ENCODE measurements around the gene PDSS2. TPM values are rescaled to one million over a fixed set of nuclear protein-coding genes. Genes with fewer than 3 reads are reported as not detected.
"Not testable (repeated sequence)": the region's sequence is repeated elsewhere in the genome, so short reads cannot be mapped to it uniquely, and the experiment has no call there.

PDSS2 gene
- total RNA-seq, 1 donor from 2014 or later: 19.7 TPM

DNA sequence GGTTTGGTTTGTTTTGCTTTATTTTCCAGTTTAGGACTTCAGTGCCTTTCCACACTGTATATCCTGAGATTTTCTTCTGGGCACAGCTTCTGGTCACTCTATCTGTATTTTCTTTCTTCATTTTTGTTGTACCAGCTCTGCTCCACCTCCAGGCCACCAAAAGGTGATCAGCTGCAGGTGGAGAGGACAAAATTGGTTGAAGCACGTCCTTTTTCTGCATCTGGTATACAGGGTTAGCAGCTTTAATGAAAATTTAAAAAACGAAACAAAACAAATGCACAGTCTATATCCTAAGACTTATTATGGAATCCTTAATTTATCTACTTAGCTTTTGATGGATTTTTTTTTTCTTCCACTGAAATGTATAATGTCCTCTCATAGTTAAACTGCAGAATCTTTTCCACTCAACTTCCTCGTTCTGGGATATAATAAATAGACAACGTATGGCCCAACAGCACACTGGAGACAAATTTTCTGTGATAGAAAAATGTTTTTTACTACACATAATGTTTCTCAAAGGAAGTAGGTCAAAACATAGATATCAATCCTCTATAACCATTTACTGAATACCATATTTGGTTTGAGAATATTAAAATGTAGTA lies 19.8 kb upstream of the PDSS2 start:
- Histone ChIP-seq H3K9me3 (replicated peaks) (no peaks in the 10 kb centered on the region), H3K4me1 (no peaks in the 10 kb centered on the region), H3K27ac (replicated peaks) (no peak overlapping the region), H3K4me3 (no peak overlapping the region), H3K27me3 (ENCODE audit: low read depth) (peaks cover 11% of the 10 kb centered on the region), H3K36me3 (no peaks in the 10 kb centered on the region)
- TF ChIP-seq, protein P1, sequence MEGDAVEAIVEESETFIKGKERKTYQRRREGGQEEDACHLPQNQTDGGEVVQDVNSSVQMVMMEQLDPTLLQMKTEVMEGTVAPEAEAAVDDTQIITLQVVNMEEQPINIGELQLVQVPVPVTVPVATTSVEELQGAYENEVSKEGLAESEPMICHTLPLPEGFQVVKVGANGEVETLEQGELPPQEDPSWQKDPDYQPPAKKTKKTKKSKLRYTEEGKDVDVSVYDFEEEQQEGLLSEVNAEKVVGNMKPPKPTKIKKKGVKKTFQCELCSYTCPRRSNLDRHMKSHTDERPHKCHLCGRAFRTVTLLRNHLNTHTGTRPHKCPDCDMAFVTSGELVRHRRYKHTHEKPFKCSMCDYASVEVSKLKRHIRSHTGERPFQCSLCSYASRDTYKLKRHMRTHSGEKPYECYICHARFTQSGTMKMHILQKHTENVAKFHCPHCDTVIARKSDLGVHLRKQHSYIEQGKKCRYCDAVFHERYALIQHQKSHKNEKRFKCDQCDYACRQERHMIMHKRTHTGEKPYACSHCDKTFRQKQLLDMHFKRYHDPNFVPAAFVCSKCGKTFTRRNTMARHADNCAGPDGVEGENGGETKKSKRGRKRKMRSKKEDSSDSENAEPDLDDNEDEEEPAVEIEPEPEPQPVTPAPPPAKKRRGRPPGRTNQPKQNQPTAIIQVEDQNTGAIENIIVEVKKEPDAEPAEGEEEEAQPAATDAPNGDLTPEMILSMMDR (IDR thresholded peaks at IDR 0.05; ENCODE audit: borderline replicate concordance): no peak
- DNase-seq: no peak
- intact Hi-C loops (cut with micrococcal nuclease): no loop called here

DNA sequence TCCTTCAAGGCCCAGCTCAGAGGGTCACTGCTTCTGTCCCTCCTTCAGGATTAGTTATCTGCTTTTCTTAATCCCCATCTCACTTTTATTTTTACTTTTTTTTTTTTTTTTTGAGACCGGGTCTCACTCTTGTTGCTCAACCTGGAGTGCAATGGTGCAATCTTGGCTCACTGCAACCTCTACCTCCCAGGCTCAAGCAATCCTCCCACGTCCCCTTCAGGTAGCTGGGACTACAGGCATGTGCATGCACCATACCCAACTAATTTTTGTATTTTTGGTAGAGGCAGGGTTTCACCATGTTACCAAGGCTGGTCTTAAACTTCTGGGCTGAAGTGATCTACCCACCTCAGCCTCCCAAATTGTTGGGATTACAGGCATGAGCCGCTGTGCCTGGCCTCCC lies 16.5 kb upstream of the PDSS2 start:
- H3K4me3 ChIP-seq; DNase-seq; H3K27ac ChIP-seq (replicated peaks); H3K36me3 ChIP-seq; intact Hi-C loops (cut with micrococcal nuclease); H3K27me3 ChIP-seq (ENCODE audit: low read depth); H3K4me1 ChIP-seq; H3K9me3 ChIP-seq (replicated peaks): not testable (repeated sequence)

DNA sequence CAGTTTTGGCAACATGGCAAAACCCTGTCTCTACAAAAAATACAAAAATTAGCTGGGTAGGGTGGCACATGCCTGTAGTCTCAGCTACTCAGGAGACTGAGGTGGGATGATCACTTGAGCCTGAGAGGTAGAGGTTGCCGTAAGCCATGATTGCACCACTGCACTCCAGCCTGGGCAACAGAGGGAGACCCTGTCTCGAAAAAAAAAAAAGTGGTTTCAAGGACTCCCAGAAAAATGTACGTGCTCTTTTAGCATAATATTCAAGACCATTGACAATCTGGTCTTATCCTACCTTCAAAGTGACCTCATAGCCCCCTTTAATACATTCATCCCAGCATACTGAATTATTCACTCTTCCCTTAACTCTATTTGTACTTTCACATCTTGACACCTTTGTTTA lies 16.0 kb upstream of the PDSS2 start:
- intact Hi-C loops (cut with micrococcal nuclease); DNase-seq; H3K4me3 ChIP-seq; H3K27ac ChIP-seq (replicated peaks); H3K27me3 ChIP-seq (ENCODE audit: low read depth); H3K9me3 ChIP-seq (replicated peaks); H3K4me1 ChIP-seq; H3K36me3 ChIP-seq: not testable (repeated sequence)

DNA sequence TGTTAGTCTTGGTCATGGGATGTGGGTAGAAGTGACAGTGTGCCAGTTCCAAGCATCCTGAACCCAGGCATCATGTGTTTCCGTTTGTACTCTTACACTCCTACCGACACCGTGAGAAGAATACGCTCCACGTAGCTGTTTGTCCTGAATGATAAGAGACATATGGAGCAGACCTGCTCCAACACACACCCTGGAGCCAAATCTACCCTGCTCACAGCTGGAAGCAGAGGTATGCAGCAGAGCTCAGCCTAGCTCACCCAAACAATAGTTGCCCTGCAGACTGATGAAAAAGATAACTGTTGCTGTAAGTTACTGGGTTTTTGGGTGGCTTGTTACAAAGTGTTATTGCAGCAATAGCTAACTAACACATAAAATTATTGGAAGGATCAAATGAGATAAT lies 14.3 kb upstream of the PDSS2 start:
- DNase-seq: no peak
- Histone ChIP-seq H3K27ac (replicated peaks) (no peak overlapping the region), H3K36me3 (no peaks in the 10 kb centered on the region), H3K4me3 (no peak overlapping the region), H3K4me1 (no peaks in the 10 kb centered on the region), H3K27me3 (ENCODE audit: low read depth) (peaks cover 3% of the 10 kb centered on the region), H3K9me3 (replicated peaks) (no peaks in the 10 kb centered on the region)
- intact Hi-C loops (cut with micrococcal nuclease): no loop called here
- TF ChIP-seq, protein P1 (IDR thresholded peaks at IDR 0.05; ENCODE audit: borderline replicate concordance): no peak

DNA sequence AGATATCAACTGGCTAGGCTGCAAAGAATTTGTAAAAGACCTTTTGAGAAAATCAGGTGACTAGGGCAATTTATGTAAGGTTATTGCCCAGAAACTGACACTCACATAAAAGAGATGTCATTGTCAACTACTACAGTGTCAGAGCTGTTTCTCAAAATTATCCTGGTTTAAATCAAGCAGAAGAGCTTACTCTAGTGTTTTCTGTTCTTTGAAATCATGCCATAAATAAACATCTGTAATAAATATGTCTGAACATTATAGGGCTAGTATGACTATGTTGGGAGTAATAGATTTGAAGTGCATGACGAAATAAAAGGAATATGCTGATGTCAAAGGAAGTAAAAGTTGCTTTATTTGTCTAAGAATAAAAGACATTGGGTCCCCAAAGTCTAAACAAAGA lies 11.0 kb upstream of the PDSS2 start:
- Histone ChIP-seq H3K4me1 (no peaks in the 10 kb centered on the region), H3K9me3 (replicated peaks) (no peaks in the 10 kb centered on the region), H3K27me3 (ENCODE audit: low read depth) (peaks cover 3% of the 10 kb centered on the region), H3K27ac (replicated peaks) (no peak overlapping the region), H3K4me3 (no peak overlapping the region), H3K36me3 (no peaks in the 10 kb centered on the region)
- TF ChIP-seq, protein P1 (IDR thresholded peaks at IDR 0.05; ENCODE audit: borderline replicate concordance): no peak
- DNase-seq: no peak
- intact Hi-C loops (cut with micrococcal nuclease): no loop called here

DNA sequence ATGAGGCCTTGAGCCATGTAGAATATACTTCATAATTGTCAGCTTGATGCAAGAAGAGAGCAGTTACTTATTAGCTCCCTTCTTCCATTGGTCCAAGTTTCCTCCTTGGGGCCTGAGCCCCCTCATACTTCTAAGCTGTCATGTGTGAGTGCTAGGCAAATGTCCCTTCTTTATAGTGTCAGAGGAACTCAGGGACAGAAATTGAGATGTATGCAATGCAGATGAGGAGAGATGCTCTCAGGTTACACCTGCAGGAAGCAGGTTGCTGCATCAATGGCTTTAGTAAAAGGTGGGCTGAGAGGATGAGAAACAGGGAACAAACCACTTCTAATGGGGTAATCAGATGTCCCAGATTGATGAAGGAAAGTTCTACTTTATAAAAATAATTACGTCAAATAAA lies 6.7 kb upstream of the PDSS2 start:
- TF ChIP-seq, protein P1 (IDR thresholded peaks at IDR 0.05; ENCODE audit: borderline replicate concordance): no peak

More for the DNA sequence above, 6.7 kb upstream of the PDSS2 start:
- Histone ChIP-seq H3K4me1 (peaks cover 5% of the 10 kb centered on the region), H3K9me3 (replicated peaks) (no peaks in the 10 kb centered on the region), H3K27ac (replicated peaks) (no peak overlapping the region), H3K36me3 (no peaks in the 10 kb centered on the region), H3K27me3 (ENCODE audit: low read depth) (no peaks in the 10 kb centered on the region), H3K4me3 (no peak overlapping the region)
- no peak for DNase-seq
- intact Hi-C loops (cut with micrococcal nuclease): no loop called here
